Activated CD4-positive, alpha-beta T cell treated with anti-CD3 and anti-CD28 coated beads for 4 hours (primary cell): ENCODE measurements around the gene DCC.

Experiments
- DNase-seq, 2 donors: peaks; one replicate each; pipeline ENCODE4 v3.0.0-alpha.2; 2020

DCC gene

GRCh38 chr18:52701219-52701935 is 361.4 kb downstream of the DCC start:
- DNase-seq = no peak

GRCh38 chr18:52715421-52715820 is 375.4 kb downstream of the DCC start:
- no peak for DNase-seq

GRCh38 chr18:52715991-52716390 is 376.0 kb downstream of the DCC start:
- no peak for DNase-seq

- no peak for DNase-seq
These were observed 377.0 kb downstream of the DCC start for GRCh38 chr18:52716973-52717372.

- no peak for DNase-seq
These were observed 382.9 kb downstream of the DCC start for GRCh38 chr18:52722904-52723303.

- no peak for DNase-seq
These were observed 383.6 kb downstream of the DCC start for GRCh38 chr18:52723550-52723970.

- no peak for DNase-seq
These were observed 391.1 kb downstream of the DCC start for GRCh38 chr18:52730972-52731619.

GRCh38 chr18:52738946-52739345 is 398.9 kb downstream of the DCC start:
- DNase-seq = no peak

GRCh38 chr18:52746986-52747385 is 407.0 kb downstream of the DCC start:
- no peak for DNase-seq

- no peak for DNase-seq
These were observed 407.9 kb downstream of the DCC start for GRCh38 chr18:52747869-52748268.

- DNase-seq = no peak
These were observed 408.3 kb downstream of the DCC start for GRCh38 chr18:52748343-52748742.

GRCh38 chr18:52749542-52749941 is 409.5 kb downstream of the DCC start:
- DNase-seq = no peak

GRCh38 chr18:52750995-52751394 is 411.0 kb downstream of the DCC start:
- no peak for DNase-seq

- DNase-seq = no peak
These were observed 424.3 kb downstream of the DCC start for GRCh38 chr18:52764316-52764715.

- DNase-seq = no peak
These were observed 426.1 kb downstream of the DCC start for GRCh38 chr18:52766002-52766545.

- DNase-seq = no peak
These were observed 441.1 kb downstream of the DCC start for GRCh38 chr18:52781113-52781512.

- DNase-seq = no peak
These were observed 451.3 kb downstream of the DCC start for GRCh38 chr18:52791321-52791720.

GRCh38 chr18:52812834-52813233 is 472.8 kb downstream of the DCC start:
- no peak for DNase-seq

- no peak for DNase-seq
These were observed 473.8 kb downstream of the DCC start for GRCh38 chr18:52813635-52814416.

GRCh38 chr18:52815651-52816050 is 475.7 kb downstream of the DCC start:
- no peak for DNase-seq

GRCh38 chr18:52816121-52816520 is 476.1 kb downstream of the DCC start:
- DNase-seq = no peak

- DNase-seq = no peak
These were observed 482.2 kb downstream of the DCC start for GRCh38 chr18:52822160-52822559.

GRCh38 chr18:52824126-52824525 is 484.1 kb downstream of the DCC start:
- DNase-seq = no peak

GRCh38 chr18:52826994-52827393 is 487.0 kb downstream of the DCC start:
- no peak for DNase-seq
